GM21447 (cell line): ENCODE results near the gene BLOC1S5.

Experiments used
- ATAC-seq: cut with Tn5 transposase; IDR thresholded peaks from one replicate; pipeline ENCODE4 v1.9.1; 2021; ENCODE audit not compliant: unreplicated experiment

BLOC1S5 gene

DNA sequence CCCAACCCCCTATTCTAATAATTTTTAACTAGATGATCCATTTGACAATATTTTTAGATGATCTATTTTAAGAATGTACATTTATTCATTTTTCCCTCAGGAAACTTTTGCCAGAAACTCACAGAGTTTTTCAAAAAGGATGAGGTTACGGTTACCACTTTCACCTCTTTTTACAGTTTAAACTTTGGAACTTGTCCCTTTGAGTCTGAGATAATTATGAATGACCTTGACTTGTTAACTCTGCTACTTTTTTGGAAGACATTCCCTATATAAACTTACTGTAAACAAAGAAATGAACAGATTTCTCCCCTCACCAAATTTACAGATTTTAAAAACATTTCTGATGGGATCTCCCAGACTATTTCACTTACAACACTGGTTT lies 18.4 kb upstream of the BLOC1S5 start:
- ATAC-seq: no peak

DNA sequence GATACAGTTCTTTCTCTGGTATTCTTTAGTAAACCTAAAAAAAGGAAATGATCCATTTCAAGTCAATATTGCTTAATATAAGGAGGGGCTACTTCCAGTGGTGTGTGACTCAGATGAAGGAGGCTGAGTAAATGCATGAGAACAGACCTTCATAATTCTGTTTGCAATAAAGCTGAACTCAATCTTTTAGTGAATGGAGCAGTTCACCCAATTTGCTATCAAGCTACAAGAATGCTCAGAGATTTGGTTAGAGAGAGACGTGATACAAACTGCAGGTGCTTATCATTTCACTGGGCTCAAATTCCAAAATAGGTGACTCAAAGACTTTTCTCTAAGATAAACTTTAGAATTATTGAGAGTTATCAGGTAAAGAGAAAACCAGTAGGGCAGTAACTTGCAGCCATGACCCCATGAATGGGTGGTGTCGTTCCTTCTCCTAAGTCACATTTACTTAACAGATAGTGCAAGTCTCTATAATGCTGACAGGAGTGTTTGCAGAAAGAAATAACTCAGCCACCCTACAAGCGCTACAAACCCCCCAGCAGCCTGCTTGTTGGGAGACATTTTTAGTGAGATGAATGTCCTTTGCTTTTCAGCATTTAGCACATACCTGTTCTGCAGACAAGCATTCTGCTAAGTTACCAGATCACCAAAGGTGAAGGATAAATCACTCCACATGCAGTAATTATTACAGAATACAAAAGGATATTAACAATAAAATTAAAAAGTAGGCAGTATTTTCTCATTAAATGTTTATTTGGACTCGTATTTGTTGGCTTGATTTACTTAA lies 16.4 kb upstream of the BLOC1S5 start:
- no peak for ATAC-seq

DNA sequence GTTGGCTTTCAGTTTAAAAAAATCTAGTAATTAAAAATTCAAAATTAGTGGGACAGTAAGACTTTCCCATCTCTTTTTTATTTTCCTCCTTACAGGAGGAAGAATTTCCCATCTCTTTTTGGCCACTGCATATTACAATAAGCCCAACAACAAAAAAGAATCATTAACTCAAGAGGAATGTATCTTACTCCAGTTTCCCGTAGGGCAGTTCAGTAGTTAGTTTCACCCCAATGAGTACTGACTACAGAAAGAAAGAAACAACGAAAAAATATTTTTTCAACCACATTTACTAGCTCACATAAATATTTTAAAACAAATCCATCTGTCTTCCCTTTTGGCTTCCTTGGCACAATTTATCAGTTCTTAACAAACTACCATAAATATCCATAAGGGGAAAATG lies 14.9 kb upstream of the BLOC1S5 start:
- no peak for ATAC-seq

DNA sequence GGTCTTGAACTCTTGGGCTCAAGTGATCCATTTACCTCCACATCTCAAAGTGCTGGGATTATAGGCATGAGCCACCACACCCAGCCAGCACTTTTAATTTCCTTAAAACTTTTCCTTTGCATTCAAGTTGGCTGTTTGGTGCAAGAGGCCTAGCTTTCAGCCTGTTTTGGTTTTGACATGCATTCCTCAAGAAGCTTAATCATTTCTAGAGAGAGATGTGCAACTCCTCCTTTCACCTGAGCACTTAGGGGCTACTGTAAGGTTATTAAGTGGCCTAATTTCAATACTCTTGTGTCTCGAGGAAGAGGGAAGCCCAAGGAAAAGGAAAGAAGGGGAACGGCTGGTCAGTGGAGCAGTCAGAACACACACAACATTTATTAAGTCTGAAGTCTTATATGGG lies 13.8 kb upstream of the BLOC1S5 start:
- ATAC-seq: no peak

DNA sequence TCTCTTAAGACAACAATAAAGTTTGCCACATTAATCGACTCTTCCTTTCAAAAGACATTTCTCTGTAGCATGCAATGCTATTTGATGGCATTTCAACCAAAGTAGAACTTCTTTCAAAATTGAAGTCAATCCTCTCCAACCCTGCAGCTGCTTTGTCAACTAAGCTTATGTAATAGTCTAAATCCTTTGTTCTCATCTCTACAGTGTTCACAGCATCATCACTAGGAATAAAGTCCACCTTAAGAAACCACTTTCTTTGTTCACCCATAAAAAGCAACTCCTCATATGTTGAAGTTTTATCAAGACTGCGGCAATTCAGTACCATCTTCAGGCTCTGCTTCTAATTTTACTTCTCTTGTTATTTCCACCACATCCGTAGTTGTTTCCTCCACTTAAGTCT lies 11.5 kb upstream of the BLOC1S5 start:
- no peak for ATAC-seq

DNA sequence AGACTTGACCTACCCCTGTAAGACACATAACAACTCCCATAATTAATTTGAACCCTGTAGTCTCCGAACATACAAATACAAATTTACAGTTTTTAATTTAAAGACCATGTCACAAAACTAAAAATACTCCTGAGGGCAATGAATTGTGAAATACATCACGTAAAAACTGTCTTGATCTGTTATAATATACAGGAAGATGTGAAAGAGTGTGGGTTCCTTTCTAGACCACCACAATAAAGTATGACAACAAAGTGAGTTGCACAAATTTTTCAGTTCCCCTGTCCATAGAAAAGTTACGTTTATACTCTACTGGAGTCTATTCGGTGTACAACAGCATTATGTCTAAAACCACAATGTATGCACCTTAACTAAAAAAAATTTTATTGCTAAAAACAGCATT lies 11.0 kb upstream of the BLOC1S5 start:
- no peak for ATAC-seq

DNA sequence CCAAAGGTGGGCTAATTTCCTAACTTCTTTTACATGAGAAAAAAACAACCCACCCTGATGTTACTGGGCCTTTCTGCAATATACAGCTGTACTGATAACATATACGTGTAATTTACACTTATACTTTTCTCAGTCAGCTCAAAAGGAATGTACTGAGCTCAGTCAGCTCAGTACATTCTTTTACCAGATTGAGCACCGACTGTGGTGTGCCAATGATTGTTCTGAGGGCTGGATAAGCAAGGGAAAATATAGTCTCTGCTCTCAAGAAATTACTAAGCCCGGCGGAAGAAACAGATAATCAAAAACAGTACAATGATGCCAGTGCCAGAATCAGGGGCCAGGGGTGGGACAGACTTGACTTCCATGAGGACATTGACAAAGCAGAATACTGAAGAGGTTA lies 10.0 kb upstream of the BLOC1S5 start:
- no peak for ATAC-seq

DNA sequence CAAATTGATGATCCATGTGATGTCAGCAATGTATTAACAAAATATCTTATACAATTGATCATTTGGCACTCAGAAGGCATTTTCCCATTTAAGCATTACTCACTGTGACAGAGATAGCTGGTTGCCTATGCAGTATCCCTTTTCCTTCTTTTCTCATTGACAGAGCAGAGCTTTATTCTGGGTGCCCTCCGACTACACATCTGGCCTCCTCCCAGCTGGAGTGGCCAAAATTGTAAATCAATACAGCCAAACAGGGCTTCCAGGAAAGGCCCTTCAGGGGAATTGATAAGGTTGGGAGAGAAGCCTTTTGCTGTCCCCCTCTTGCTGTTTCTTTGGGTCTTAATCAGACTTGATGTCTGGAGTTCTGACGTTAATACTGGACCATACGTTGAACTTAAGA lies 9.6 kb upstream of the BLOC1S5 start:
- ATAC-seq: no peak

DNA sequence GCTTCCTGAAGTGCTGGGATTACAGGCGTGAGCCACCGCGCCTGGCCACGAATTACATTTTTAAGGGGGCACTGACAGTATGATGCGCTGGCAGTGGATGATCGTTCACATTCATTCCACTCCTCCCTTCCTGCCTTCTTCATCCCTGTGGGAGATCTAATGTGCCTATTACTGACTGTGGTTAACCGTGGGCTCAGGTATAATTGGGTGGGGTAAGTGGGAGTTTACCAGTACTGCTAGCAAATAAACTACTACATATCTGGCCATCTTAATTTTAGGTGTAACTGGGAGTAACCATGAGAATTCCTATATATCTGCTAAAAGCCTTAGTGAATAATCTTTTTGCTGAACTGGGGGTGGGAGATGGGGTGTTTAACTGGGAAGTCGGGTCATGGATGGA lies 6.5 kb upstream of the BLOC1S5 start:
- no peak for ATAC-seq

DNA sequence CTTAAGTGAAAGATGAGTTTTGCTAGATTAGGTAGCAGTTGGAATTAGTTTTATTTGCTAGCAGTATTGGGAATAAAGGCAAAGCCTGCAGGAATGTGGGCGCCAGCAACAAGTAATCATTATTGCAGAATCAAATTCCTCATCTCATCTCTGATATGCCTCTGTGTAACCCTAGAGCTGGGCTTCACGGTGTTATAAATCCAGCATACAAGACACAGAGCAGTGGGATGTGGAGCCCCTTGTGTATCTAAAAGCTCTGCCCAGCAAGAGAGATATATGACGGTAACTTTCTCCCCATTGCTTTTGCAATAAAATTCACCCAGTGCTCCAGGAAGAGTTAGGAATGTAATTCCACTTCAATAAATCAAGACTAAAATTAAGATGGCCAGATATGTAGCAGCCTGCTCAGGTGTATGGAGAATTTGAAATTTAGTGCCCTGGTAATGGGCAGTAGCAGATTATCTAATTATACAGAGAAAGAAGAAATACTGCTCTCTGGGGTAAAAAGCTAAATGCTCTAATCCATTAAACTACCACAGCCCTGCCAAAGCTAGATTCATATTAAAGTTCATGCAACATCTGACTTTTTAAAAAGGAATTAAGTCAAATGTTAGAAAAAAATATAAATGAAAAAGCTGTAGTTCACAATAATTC lies 5.6 kb upstream of the BLOC1S5 start:
- ATAC-seq: no peak

DNA sequence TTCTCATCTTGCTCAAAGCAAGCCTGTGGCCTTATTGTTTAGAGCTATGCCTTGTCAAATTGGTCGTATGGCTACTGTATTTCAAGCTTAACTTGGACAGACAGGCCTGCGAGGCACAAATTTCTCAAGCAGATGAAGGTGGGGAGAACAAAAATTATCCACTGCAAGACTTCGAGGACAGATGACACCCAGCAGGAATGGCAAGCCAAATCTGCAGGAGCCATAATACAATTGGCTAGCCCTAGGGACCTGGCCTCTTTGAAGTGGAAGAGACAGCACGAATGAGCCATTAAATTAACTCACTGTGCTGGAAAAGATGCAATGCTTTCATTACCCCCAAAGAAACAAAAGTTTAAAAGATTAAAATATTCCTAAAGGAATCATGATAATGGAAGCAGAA lies 5.0 kb upstream of the BLOC1S5 start:
- no peak for ATAC-seq

DNA sequence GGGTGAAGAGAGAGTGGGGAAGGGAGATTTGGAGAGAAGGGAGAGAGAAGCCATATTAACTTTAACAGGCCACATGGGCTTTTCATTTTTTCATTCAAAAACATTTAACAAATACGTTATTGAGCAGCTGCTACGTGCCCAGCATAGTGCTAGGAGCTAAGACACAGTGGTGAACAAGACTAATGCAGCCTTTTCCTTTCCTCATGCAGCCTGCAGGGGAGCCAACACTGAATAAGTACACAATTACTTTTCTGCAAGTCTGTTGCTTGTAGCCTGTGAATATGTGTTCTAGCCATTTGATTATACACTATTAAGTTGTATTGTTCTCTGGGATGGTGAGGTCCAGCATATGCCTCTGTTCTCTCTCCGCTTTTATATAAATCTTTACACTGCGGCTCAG lies 1.9 kb upstream of the BLOC1S5 start:
- ATAC-seq: no peak

DNA sequence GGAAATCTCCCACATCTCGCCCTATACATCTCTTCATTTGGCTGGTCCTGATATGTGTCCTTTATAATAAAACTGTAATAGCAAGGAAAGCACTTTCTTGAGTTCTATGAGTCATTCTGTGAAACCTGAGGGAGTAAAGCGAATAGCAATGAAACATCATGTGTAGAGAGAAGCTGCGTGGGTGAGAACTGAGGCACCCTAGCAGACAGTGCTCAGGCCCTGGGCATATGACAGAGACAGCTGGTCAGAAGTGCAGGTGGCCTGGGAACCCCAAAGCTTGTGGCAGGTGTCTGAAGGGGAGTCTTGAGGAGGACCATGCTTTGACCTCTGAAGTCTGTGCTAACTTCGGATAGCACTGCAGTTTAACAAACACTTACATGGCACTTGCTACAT lies 1.3 kb upstream of the BLOC1S5 start:
- ATAC-seq: peak; percentile 24

DNA sequence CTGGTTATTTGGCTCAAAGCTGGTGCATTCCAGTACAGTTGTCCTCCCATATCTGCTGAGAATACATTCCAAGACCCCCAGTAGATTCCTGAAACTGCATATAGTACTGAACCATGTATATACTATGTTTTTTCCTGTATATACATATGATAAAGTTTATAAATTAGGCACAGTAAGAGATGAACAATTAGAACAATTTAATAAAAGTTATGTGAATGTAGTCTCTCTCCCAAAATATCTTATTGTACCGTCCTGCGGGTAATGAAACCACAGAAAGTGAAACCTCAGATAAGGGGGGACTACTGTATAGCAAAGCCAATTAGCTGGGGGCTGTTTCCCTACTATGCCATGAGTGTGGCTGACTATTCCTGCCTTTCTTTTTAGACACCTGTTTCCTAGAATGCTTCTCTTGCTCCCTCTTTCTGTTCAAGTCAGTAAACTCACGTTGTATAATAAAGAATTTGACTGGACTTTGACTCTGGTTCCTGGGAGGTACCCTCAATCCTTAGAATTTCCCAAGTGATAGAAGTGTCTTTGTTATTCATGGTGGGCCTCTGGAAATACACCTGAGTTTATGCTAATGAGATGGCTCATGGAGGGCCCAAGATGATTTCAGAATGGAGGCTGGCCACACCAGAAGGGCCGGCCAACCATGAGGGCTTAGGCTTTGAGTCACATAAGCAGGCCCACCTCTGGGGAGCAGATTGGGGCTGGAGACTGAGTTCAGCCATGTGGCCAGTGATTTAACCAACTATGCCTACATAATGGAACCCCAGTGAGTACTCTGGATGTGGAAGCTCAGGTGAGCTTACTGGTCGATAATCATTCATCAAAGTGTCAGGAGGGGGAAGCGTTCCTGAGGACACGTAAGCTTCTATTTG lies 689 bp upstream of the BLOC1S5 start:
- no peak for ATAC-seq

DNA sequence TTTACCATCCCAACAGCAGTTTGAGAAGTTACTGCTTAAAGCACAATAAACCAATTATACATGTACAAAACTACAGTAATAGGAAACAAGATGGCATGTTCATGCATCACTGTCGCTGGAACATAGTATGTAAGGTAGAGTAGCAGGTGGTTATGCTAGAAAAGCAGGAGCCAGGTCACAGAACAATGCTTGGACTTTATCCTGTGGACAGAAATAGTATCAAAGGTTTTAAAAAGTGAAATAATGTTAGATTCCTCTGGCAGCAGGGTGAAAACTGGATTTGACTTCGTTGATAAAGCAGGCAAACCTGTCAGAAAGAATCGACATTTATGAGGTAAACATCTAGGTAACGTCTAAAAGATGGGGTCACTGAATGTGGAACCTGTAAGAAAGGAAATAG lies 2.5 kb downstream of the BLOC1S5 start:
- ATAC-seq: no peak

DNA sequence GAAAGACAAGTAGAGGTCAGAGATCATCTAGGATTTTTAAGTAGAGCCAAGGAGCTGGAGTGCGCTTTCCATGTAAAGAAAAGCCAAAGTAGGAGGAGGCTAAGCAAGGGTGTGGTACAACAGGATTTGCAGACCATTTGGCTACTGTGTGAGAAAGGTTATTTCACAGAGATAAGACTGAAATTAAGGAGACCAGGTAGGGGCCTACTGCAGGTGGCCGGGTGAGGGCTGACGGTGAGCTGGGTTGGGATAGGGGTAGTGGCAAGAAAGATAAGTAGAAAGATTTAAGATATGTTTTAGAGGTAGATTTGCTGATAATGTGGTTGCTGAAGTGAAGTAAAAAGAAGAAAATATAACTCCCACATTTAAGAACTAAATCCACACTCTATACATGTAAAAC lies 3.8 kb downstream of the BLOC1S5 start:
- no peak for ATAC-seq

DNA sequence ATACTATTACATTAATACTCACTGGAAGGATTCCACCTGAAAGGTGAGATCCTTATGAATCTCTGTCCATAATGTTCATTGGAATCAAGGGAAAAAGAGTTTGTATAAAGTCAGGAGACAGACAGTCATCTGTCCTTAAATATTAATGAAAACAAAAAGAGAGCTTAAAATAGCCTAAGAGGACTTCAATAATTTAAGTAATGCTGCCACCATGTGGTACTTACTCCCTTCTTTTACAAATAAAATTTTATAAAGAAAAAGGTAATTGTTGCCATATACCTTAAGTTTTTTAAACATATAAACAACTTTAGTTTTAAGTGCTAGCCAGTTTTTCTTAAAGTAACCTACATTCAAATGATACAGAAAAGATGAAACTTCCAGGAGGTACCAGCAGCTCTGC lies 5.1 kb downstream of the BLOC1S5 start:
- ATAC-seq: no peak

DNA sequence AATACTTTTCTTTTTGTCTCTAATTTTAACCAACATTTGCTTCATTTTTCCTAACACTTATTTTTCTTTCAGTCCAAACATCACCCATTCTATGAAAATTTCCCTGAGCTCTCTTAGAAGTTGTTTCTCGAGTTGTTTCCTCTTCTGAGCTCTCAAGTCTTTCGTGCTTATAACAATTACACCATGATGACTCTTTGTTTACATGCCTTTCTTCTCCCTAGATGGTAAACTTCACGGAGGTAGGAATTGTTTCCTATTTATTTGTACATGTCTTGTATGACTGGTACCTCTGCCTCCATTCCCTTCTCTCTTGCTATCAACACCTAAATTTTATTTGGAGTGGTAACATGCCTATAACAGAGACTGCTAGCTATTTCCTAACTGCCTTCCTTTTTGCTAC lies 6.4 kb downstream of the BLOC1S5 start:
- no peak for ATAC-seq

DNA sequence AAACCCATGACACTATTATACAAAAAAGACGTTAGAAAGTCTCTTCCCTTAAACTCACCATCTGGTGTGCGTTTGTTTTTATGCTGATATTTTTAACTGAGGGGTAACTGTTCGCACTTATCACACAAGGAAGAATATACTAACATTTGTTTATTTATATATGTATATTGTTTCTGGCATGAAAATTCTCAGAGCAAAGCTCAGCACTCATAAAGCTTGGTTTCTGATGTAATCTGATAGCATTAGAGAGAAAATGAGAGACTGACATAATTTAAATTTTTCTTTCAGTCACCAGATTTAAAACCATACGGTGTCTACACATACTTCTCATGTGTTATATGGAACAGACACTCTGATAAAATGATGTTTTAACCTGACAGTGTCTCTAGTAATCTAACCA lies 6.9 kb downstream of the BLOC1S5 start:
- no peak for ATAC-seq

DNA sequence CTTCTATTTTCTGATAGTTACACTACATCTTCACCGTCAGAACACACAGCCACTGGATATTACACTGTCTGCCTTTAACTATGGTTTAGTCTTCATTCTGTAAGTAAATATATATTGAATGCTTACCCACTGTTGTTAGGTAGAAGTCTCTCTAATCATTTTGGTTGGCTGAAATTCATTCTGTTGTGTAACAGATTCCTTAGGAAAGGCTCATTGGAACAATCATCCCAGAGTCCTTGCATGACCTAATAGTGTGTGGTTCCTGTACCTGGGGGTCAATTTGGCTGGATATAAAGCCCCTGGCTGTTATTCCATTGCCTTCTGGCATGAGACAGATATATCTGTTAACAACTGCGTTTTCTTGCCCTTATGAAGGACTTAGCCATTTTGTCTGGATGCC lies 9.9 kb downstream of the BLOC1S5 start:
- no peak for ATAC-seq

DNA sequence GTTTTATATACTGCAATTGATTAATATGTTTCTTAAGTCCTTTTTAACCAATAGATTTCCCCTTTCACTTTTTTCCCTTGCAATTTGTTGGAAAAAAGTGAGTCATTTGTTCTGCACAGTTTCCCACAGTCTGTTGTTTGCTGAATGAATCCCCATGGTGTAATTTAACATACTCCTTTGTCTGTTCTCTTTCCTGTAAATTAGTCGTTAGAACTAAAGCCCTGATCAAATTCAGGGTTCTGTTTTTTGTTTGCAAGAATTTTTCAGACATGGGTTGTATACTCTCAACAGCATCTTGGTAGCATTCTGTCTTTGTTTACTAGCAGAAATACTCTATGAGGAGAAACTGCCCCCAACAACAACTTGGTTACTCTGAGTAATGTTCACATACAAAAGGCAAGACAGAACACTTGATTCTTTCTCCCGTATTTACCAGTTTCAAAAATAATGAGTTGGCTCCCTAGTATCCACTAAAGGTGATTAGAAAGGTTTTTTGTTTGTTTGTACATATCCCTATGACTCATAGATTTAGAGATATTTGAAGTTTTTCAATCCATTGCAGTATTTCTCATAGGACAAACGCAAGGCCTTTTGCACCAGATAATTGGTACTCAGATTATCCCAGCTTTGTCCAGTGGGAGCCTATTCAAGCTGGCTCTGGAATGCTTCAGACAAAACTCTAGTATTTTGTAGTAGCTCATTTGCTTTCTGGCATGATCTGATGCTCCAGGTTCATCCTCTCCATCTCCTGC lies 16.5 kb downstream of the BLOC1S5 start:
- ATAC-seq: no peak
